GM18505 (cell line): ENCODE measurements around the gene SCARF2.

Source experiments
- ATAC-seq: cut with Tn5 transposase; IDR thresholded peaks from one replicate; pipeline ENCODE4 v1.9.1; 2021; ENCODE audit not compliant: unreplicated experiment
- POLR2A ChIP-seq: IDR thresholded peaks from 4 replicates; pipeline ENCODE4 v1.6.1; 2011; ENCODE audit warnings: borderline replicate concordance; ENCODE audit not compliant: insufficient read depth, insufficient read length; ENCODE audit errors: extremely low read depth

The SCARF2 gene

DNA sequence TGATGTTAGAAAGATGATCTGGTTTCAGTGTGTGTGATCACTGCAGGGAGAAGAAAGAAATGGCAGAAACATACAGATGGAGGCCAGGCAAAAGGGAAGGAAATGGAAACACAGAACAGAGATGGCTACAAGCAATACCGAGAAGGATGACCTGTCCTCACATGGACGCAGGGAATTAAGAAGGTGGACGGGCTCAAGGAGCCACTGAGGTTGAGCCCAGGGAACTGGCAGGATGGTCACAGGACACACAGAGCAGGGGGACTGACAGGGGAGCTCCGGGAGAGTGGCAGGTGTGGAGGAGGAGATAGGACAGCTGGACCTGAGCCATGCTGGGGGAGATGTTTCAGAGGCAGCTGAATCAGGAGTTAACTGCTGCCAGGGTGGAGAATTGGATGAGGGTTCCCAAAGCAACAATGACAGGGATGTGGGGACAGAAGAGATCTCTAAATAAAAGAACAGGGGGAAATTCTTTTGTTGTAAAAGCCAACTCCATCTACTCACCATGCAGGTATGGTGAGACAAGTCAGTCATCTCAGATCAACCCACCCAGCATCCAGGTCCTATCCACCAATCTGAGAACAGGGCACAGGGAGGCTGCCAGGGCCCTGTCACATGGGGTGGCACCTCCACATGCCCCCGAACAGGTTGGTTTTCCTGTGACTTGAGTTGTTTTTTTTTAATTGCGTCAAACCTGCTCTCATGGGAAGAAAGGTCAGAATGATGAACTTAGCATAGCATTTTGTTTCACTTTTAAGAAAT is 31.7 kb upstream of the SCARF2 start:
- no peak for ATAC-seq
- TF ChIP-seq POLR2A: no peak

DNA sequence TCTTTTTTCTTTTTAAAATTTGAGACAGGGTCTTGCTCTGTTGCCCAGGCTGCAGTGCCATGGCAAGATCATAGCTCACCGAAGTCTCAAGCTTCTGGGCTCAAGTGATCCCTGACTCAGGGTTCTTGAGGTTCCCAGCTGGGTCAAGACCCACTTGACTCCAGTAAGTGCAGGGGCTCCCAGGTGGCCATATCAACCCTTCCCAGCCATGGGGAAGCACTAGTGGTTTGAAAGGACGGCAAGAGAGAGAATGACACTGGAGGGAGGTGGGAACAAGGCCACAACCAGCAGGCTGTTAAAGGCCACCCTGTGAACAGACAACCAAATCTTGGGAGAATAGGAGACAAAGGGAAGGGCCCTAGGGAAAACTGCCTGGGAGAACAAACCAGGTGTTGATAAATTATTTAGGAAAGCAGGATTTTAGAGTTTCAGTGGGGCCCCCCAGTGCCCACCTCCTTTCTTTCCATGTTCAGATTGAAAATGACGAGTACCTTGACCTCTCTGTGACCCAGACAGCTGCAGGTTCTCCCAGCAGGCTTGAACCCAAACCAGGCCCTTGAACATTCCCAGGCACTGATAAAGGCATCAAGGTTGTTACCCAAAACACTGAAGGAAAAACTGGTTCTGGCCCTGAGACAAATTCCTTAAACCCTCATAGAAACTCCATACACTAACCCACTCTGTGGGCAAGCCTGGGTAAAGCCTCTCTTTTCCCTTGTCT is 29.2 kb upstream of the SCARF2 start:
- TF ChIP-seq POLR2A: no peak
- no peak for ATAC-seq

DNA sequence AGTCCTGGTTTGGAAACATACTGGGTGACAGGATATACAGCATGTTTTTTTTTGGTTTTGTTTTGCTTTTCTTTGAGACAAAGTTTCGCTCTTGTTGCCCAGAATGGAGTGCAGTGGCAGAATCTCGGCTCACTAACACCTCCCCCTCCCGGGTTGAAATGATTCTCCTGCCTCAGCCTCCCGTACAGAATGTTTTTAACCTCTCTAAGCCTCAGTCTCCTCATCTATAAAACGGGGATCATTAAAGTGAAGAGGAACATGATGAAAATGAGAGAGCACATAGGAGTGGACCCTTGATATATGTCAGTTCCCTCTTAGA is 28.1 kb upstream of the SCARF2 start:
- ATAC-seq: no peak
- TF ChIP-seq POLR2A: no peak

DNA sequence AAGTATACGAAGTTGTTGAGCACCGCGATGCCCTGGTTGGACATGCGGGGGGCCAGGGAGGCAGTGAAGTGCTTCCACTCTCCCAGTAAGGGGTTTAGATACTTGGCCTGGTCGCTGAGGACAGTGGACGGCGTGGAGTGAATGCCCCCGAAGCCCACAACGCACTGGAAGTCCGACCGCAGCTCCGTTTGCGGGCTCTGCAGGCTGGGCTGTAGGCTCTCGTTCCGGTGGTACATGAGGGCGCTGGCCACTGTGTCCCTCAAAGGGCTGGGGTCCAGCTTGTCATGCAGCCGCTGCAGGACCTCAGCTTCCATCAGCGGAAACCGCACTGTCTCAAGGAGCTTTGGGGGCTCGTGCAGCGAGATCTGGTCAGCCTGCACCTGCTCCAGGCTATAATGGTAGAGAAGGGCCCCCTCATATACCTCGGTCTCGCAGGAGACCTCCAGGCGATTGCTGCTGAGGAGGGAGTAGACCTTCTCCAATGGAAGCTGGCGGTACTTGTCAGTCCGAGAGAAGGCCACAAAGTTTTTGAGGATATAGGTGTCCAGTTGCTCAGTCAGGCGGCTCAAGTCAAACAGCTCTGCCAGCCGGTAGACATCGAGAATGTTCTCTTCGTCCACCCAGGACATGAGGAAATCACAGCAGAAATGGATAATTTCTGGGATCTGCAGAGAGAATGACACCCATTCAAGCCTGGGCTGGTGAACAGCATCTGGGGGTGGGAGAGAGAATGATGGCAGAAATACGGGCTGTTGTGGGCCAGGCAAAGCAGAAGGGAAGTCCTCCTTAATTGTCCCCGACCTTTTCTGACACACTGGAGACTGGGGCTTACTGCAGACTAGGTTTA is 27.5 kb upstream of the SCARF2 start:
- no peak for TF ChIP-seq POLR2A
- ATAC-seq: no peak

DNA sequence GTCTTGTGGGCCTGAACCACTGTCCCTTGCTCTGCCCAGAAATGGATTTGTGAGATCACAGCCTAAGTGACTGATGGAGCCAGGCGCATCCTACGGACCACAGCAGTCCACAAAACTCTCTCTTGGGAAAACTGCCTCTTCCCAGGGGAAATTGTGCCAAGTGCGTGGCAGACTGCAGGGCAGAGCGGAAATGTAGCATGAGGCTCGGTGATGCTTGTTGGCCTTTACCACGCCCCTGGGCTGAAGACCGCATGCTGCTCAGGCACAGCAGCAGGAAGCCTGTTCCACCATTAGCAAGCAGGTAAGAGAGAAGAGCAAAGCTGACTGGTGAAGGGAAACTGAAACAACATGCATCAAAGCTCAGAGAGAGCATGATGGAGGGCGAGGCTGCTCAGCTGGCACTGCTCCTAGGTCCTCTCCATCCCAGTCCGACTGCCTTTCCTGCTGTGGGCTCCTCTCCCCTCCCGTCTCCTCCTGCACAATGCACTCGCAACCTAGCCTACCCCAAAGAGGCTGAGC is 26.5 kb upstream of the SCARF2 start:
- no peak for ATAC-seq
- no peak for TF ChIP-seq POLR2A

DNA sequence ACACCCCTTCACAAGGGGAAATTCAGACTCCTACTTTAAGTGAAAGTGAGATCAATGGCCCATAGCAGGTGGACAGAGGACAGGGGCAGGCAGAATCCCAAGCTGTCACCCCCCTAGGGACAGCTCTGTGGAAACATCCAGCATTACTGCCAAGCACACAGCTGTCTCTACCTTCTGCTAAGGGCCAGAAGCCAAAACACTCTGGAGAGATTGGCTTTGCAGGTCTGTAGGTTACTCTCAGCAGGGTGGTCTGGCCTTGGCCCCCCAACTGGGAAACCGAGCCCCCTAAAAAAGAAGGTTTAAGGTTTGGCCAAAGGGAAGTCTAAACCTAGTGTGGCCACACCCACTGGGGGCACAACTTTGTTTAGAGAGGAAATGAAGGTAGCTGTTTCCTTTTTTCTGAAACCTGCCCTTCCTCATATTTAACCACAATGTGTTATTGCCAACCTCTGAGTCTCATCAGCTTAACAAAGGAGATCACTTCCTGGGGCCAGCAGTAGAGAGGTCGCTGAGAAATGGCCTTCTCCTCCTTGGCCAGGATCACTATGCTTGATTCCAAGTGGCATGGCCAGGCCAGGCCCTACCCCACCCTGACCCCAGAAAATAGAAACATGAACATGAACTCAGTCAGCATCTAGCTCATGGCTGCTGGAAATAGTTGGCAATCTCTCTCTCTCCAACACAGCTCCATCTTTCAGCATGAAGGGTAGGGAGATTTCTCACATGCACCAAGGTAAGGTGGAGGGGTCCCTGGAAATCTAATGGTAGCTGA is 25.9 kb upstream of the SCARF2 start:
- no peak for ATAC-seq
- no peak for TF ChIP-seq POLR2A

DNA sequence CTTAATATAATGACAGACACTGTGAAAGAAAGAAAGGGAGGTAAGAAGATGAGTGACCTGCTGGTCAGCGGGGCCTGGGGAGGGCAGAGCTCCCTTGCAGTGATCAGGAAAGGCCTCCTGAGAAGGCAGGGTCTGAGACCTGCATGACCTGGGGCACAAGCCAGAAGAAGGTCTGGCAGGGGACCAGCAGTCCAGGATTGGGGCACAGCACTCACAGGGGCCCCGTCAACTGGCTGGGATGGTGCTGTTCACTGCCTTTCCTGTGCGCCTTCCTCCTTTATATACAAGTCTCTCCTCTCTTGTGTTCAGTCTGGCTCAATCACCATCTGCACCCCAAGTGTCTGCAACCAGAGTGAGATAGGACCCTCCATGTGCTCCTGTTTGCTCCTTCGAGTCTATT is 22.2 kb upstream of the SCARF2 start:
- ATAC-seq: no peak

DNA sequence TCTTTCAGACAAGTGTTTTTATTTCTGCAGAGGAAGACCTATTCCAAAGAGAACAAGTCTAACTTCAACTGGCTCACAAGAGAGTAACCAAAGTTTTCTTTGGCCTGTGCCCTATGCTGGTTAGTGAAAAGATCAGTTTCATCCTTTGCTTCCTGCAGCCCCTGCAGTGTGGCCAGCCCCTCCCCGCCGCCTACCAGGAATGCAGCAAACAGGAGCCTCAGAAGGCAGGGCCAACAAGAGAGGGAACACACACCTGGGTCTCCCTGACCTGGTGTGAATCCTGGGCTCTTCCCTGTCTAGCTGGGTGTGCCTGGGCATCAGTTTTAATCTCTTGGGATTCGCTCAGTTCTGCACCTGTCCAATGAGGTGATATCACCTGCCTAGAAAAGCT is 21.5 kb upstream of the SCARF2 start:
- ATAC-seq: no peak
- TF ChIP-seq POLR2A: no peak

More for the DNA sequence above, 22.2 kb upstream of the SCARF2 start:
- no peak for TF ChIP-seq POLR2A

DNA sequence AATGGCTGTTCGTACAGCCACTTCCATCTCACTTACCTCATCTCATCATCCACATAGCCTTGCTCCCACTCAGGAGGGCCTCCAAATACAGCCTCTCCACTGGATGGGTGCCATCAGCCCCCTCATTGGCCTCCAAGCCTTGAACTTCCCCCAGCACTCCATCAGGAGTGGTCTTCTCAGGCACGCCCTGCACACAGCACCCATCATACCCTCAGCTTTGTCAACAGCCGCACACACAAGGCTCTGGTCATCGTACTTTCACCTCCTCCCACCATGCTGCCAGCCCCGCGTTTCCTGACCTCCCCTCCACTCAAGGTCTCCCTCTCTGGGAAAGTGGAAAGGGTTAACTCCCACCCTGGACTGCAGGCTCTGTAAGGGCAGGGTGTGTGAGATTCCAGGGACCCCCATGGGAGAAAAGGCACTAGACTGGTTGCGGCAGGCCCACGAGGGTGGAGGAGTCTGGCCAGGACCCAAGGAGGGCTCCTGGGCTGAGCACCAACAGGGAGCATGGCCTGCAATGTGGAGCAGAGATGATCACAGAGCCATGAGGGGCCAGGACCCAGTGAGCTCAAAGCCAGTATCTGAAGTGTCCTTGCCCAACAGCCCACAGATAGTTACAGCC is 21.0 kb upstream of the SCARF2 start:
- ATAC-seq: no peak
- no peak for TF ChIP-seq POLR2A

DNA sequence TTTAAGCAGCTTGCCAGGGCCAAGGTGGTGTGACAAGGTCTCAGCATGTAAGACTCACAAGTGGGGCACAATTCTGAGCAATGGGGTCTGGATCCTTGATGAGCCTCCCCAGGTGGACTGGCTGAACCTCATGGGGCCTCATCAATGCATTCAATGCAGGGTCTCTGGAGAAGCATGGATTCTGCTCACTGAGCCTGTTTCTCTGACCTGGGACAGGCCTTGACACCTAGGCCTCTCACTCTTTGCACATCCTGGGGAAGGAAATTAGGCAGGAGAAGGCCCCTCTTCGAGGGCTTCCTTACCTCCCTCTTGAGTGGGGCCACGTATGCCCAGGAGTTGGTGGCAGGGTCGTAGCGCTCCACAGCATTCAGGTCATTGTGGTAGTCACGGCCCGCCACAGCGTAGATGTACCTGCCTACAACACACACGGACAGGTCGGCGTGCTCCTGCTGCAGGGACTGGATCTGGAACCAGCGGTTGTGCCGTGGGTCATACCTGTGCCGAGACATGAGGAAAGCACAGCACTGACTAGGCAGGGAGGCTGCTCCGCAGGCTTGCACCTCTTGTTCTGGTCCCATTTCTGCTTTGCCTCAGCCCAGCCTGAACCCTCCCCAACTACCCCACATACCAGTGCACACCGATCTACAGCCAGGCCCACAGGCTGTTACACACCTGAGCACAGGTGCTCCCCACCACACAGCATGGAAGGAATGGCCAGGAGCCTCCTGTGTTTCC is 20.0 kb upstream of the SCARF2 start:
- ATAC-seq: no peak
- TF ChIP-seq POLR2A: no peak

DNA sequence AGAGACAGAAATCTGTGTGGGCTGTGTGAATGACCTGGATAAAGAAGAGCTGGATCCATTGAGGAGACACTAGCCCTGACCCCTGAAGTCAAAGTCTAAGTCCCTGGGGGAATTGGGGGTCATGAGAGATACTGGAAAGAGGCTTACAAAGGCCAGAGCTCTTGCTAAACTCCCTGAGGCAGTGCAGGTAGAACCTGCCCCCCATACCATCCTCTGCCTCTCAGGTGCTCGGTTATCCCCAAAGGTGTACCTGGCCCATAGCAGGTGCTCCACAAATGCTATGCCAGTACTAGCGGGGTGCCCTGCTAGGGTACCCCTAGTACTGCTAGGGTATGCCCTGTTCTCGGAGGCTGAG is 19.1 kb upstream of the SCARF2 start:
- ATAC-seq: no peak

More for the DNA sequence above, 19.1 kb upstream of the SCARF2 start:
- no peak for TF ChIP-seq POLR2A
